Right lobe of liver (tissue), 6 donors: ENCODE measurements around the gene DUS2. TPM values are rescaled to one million over a fixed set of nuclear protein-coding genes. Genes with fewer than 3 reads are reported as not detected.
A peak's percentile ranks its signal among the peaks of the same experiment; 100 is the strongest.

ENCODE experiments used
- ATAC-seq, 4 donors: fragments of 200-7000 bp; cut with Tn5 transposase; one replicate each; pipeline ENCODE4 v1.9.1; 2020; ENCODE audit warnings: mild to moderate bottlenecking in 4 of 4, moderate library complexity in 4 of 4
- DNase-seq, 3 donors: peaks; one replicate each; pipeline ENCODE4 v3.0.0-alpha.2; 2020
- H3K27ac ChIP-seq, 3 donors: fragments of 200-600 bp; one replicate each; pipeline ENCODE4 v1.8.0; 2022
- H3K27me3 ChIP-seq, 2 donors: fragments of 200-600 bp; one replicate each; pipeline ENCODE4 v1.8.0; 2022
- H3K36me3 ChIP-seq, 4 donors: fragments of 200-600 bp; sonication (generic) in 1 of 4; one replicate each; pipeline versions ENCODE4 v1.5.1 to v1.8.0; 2017 to 2022; ENCODE audit warnings: control low read depth in 1 of 4
- H3K4me1 ChIP-seq, 4 donors: fragments of 200-600 bp; sonication (generic) in 1 of 4; one replicate each; pipeline versions ENCODE4 v1.5.1 to v1.8.0; 2017 to 2022; ENCODE audit warnings: control low read depth in 1 of 4
- H3K4me3 ChIP-seq, 3 donors: fragments of 200-600 bp; one replicate each; pipeline ENCODE4 v1.8.0; 2022
- H3K9me3 ChIP-seq, 4 donors: fragments of 200-600 bp; sonication (generic) in 1 of 4; one replicate each; pipeline versions ENCODE4 v1.5.1 to v1.8.0; 2017 to 2022; ENCODE audit warnings: control low read depth in 1 of 4
- CTCF ChIP-seq, 4 donors: fragments of 200-600 bp in 3 of 4; fragments of 450-650 bp in 1 of 4; IDR thresholded peaks; one replicate each; pipeline versions ENCODE4 v1.5.1 to v1.8.0; 2016 to 2022; ENCODE audit warnings: antibody characterized with exemption in 4 of 4, mild to moderate bottlenecking in 2 of 4
- POLR2A ChIP-seq: fragments of 450-650 bp; IDR thresholded peaks from one replicate; pipeline ENCODE4 v1.6.1; 2017; ENCODE audit warnings: antibody characterized with exemption, mild to moderate bottlenecking
- WGBS: methylation state at CpG from one replicate; pipeline ENCODE4 v1.1.6; 2018; ENCODE audit warnings: low coverage, low lambda C conversion rate; ENCODE audit not compliant: insufficient coverage; ENCODE audit errors: missing lambda C conversion rate; 5-methylcytosine and 5-hydroxymethylcytosine counted together
- intact Hi-C, 2 donors: fragments of 100-400 bp; cut with DNase I; formaldehyde crosslinking; loops; one replicate each; pipeline versions ENCODE4 v1.11.2 to v1.14.1; 2022
- total RNA-seq, 6 experiments: library from RNA; depleted of rRNA in 2 of 6; stranded (reverse); fragments of >200 nt in 2 of 6; fragmentation: NEBNext Ultra II Directional in 3 of 6; extraction: Animal tissue kit (Norgen Biotek cat#: 25700) in 3 of 6; gene quantifications; one replicate each; pipeline versions ENCODE4 v1.1.0 to v1.2.4, GENCODE V29; 2016 to 2023
- donor health status: DM: no; HTN: yes; CAD: no.
- donor health status: DM: no; HTN: no; CAD: no.
- donor health status: DM: no; HTN: no; CAD: no.
- donor health status: DM: no; HTN: yes; CAD: no.
- donor health status: DM: no; HTN: yes; CAD: no.

Gene DUS2
- total RNA-seq, 6 experiments from 2014 or later: 7.9 to 16.4 (median 9.2) TPM

GRCh38 chr16:68083861-68084503 is 60.9 kb downstream of the DUS2 start:
- intact Hi-C loops: loop anchor here in 1 of 2 donors (10.0 kb wide), 1 partner anchor 151 kb away; the partner anchor contains the start of gene ESRP2
- Histone ChIP-seq H3K4me1 (peaks cover 2 to 66% (median 35%) of the 10 kb centered on the region in 4 donors), H3K27ac (peak overlapping the region; percentile 96 to 99 (median 96)), H3K36me3 (no peaks in the 10 kb centered on the region), H3K9me3 (no peaks in the 10 kb centered on the region), H3K4me3 (peak overlapping the region; percentile 57 to 68 (median 63)), H3K27me3 (no peaks in the 10 kb centered on the region)
- WGBS: 30% methylated on average over 11 of the region's 21 CpGs
- DNase-seq (peak in 2 of 3 donors; percentile 55 to 72), ATAC-seq (peak in 1 of 4 donors; percentile 0)
- TF ChIP-seq CTCF (IDR thresholded peaks at IDR 0.05) (no peak), POLR2A (no peak)

- no peaks in the 10 kb centered on the region for H3K36me3 ChIP-seq
- intact Hi-C loops: loop anchor here in 1 of 2 donors (10.0 kb wide), 1 partner anchor 150 kb away; the partner anchor contains the start of gene ESRP2
- H3K27me3 ChIP-seq: no peaks in the 10 kb centered on the region
- peak overlapping the region; percentile 57 to 68 (median 63) for H3K4me3 ChIP-seq
- 2% methylated on average over 27 of the region's 45 CpGs for WGBS
- peaks cover 2 to 59% (median 30%) of the 10 kb centered on the region in 4 donors for H3K4me1 ChIP-seq
- DNase-seq (peak; percentile 94 to 95 (median 94)), ATAC-seq (peak; percentile 71 to 82 (median 76))
- H3K27ac ChIP-seq: peak overlapping the region; percentile 96 to 99 (median 96)
- no peaks in the 10 kb centered on the region for H3K9me3 ChIP-seq
- TF ChIP-seq POLR2A: peak; percentile 71
- peak; percentile 16 to 35 (median 24) for TF ChIP-seq CTCF (IDR thresholded peaks at IDR 0.05)
Measured at GRCh38 chr16:68084504-68085258, 61.6 kb downstream of the DUS2 start.

- peak; percentile 99 for DNase-seq
- H3K27me3 ChIP-seq: no peaks in the 10 kb centered on the region
- 0% methylated on average over 14 of the region's 104 CpGs for WGBS
- intact Hi-C loops: loop anchor here in 1 of 2 donors (10.0 kb wide), 1 partner anchor 149 kb away; the partner anchor contains the start of gene ESRP2
- no peaks in the 10 kb centered on the region for H3K36me3 ChIP-seq
- H3K27ac ChIP-seq: peak within 1 kb of the TSS; percentile 96 to 99 (median 96)
- H3K4me3 ChIP-seq: peak within 1 kb of the TSS; percentile 82 to 83 (median 82)
- TF ChIP-seq POLR2A (peak; percentile 88), CTCF (IDR thresholded peaks at IDR 0.05) (no peak)
- ATAC-seq: peak; percentile 76 to 86 (median 84)
- H3K9me3 ChIP-seq: no peaks in the 10 kb centered on the region
- peaks cover 0 to 51% (median 24%) of the 10 kb centered on the region in 4 donors for H3K4me1 ChIP-seq
Measured at GRCh38 chr16:68085259-68086071, 62.4 kb downstream of the DUS2 start, which contains the start of gene NFATC3. TSS of gene NFATC3 (plus strand) at chr16:68085370. CDS start at chr16:68085682, 312 bp downstream.

GRCh38 chr16:68086336-68086841 is 63.3 kb downstream of the DUS2 start:
- H3K4me1 ChIP-seq: peaks cover 0 to 53% (median 24%) of the 10 kb centered on the region in 4 donors
- peak overlapping the region; percentile 82 to 83 (median 82) for H3K4me3 ChIP-seq
- peak overlapping the region; percentile 76 to 91 (median 77) for H3K27ac ChIP-seq
- H3K9me3 ChIP-seq: no peaks in the 10 kb centered on the region
- TF ChIP-seq CTCF (IDR thresholded peaks at IDR 0.05) (no peak), POLR2A (no peak)
- intact Hi-C loops: loop anchor here in 1 of 2 donors (10.0 kb wide), 1 partner anchor 148 kb away; the partner anchor contains the start of gene ESRP2
- 2% methylated on average over 6 of the region's 6 CpGs for whole genome bisulfite sequencing
- no peaks in the 10 kb centered on the region for H3K27me3 ChIP-seq
- H3K36me3 ChIP-seq: no peaks in the 10 kb centered on the region
- peak in 1 of 3 donors; percentile 24 for DNase-seq
- peak in 1 of 4 donors; percentile 14 for ATAC-seq
